Measurements from ENCODE around the gene LALBA. TPM values are rescaled to one million over a fixed set of nuclear protein-coding genes. Genes with fewer than 3 reads are reported as not detected.

LALBA gene
- total RNA-seq, 4 donors from 2014 or later = not detected

- Histone ChIP-seq H3K9me3 (no peaks in the 10 kb centered on the region), H3K27ac (no peak overlapping the region), H3K4me1 (no peaks in the 10 kb centered on the region), H3K27me3 (peaks cover 0 to 3% (median 0%) of the 10 kb centered on the region in 4 donors), H3K36me3 (no peaks in the 10 kb centered on the region), H3K4me3 (no peak overlapping the region)
- intact Hi-C loops (cut with DNase I) = loop anchor here (10.0 kb wide), 1 partner anchor 79 kb away; no protein-coding TSS in a partner anchor
- no peak for TF ChIP-seq CTCF (IDR thresholded peaks at IDR 0.05)
- DNase-seq = no peak
- WGBS, 2 donors = 51 to 59% methylated on average over 3 to 4 of the region's 4 CpGs
Measured at GRCh38 chr12:48545833-48546469, 23.9 kb downstream of the LALBA start.

GRCh38 chr12:48542300-48542928, 27.4 kb downstream of the LALBA start:
- Histone ChIP-seq H3K27me3 (peaks cover 0 to 3% (median 0%) of the 10 kb centered on the region in 4 donors), H3K27ac (no peak overlapping the region), H3K9me3 (no peaks in the 10 kb centered on the region), H3K4me3 (no peak overlapping the region), H3K36me3 (no peaks in the 10 kb centered on the region), H3K4me1 (no peaks in the 10 kb centered on the region)
- DNase-seq = no peak
- intact Hi-C loops (cut with DNase I) = loop anchor here (10.0 kb wide), 1 partner anchor 82 kb away; no protein-coding TSS in a partner anchor
- 30 to 51% methylated on average over 6 to 8 of the region's 8 CpGs for WGBS, 2 donors
- TF ChIP-seq POLR2A (IDR thresholded peaks at IDR 0.05) = no peak
- TF ChIP-seq CTCF (IDR thresholded peaks at IDR 0.05) = peak in 5 of 6 experiments; percentile 18 to 80 (median 62)

GRCh38 chr12:48536602-48537001, 33.2 kb downstream of the LALBA start:
- intact Hi-C loops (cut with DNase I) = no loop called here
- H3K27me3 ChIP-seq = no peaks in the 10 kb centered on the region
- no peak for TF ChIP-seq POLR2A (IDR thresholded peaks at IDR 0.05)
- no peak for TF ChIP-seq CTCF (IDR thresholded peaks at IDR 0.05)
- no peaks in the 10 kb centered on the region for H3K4me1 ChIP-seq
- H3K36me3 ChIP-seq = no peaks in the 10 kb centered on the region
- WGBS, 2 donors = 81 to 85% methylated on average over 1 of the region's 1 CpG
- no peaks in the 10 kb centered on the region for H3K9me3 ChIP-seq
- DNase-seq = no peak
- H3K4me3 ChIP-seq = no peak overlapping the region
- H3K27ac ChIP-seq = no peak overlapping the region

- H3K9me3 ChIP-seq = no peaks in the 10 kb centered on the region
- H3K36me3 ChIP-seq = no peaks in the 10 kb centered on the region
- no peak overlapping the region for H3K27ac ChIP-seq
- TF ChIP-seq POLR2A (IDR thresholded peaks at IDR 0.05) = no peak
- TF ChIP-seq CTCF (IDR thresholded peaks at IDR 0.05) = no peak
- intact Hi-C loops (cut with DNase I) = no loop called here
- no peak for DNase-seq
- H3K4me1 ChIP-seq = no peaks in the 10 kb centered on the region
- no peaks in the 10 kb centered on the region for H3K27me3 ChIP-seq
- no peak overlapping the region for H3K4me3 ChIP-seq
Measured at GRCh38 chr12:48532601-48533000, 37.2 kb downstream of the LALBA start.

- H3K4me3 ChIP-seq = no peak overlapping the region
- intact Hi-C loops (cut with DNase I) = no loop called here
- H3K36me3 ChIP-seq = no peaks in the 10 kb centered on the region
- TF ChIP-seq POLR2A (IDR thresholded peaks at IDR 0.05) = no peak
- TF ChIP-seq CTCF (IDR thresholded peaks at IDR 0.05) = no peak
- H3K9me3 ChIP-seq = no peaks in the 10 kb centered on the region
- H3K4me1 ChIP-seq = no peaks in the 10 kb centered on the region
- 84 to 89% methylated on average over 8 to 14 of the region's 44 CpGs for WGBS, 2 donors
- no peaks in the 10 kb centered on the region for H3K27me3 ChIP-seq
- no peak for DNase-seq
- H3K27ac ChIP-seq = no peak overlapping the region
Measured at GRCh38 chr12:48527891-48528670, 41.8 kb downstream of the LALBA start.
